Measurements from ENCODE around the gene NADSYN1.
A peak's percentile ranks its signal among the peaks of the same experiment; 100 is the strongest.
"Not testable (repeated sequence)": the region's sequence is repeated elsewhere in the genome, so short reads cannot be mapped to it uniquely, and the experiment has no call there.

Gene NADSYN1

GRCh38 chr11:71453037-71453917 is at the start of gene NADSYN1:
TSS of gene NADSYN1 (plus strand) at chr11:71453203. CDS start at chr11:71453297, 94 bp downstream.
- peak; percentile 95 for DNase-seq (ENCODE audit: low spot score)

GRCh38 chr11:71404209-71404608 is 48.8 kb upstream of the NADSYN1 start:
- no peak for DNase-seq (ENCODE audit: low spot score)

- DNase-seq (ENCODE audit: low spot score), result no peak
Observed at GRCh38 chr11:71406681-71407080, 46.3 kb upstream of the NADSYN1 start.

- no peak for DNase-seq (ENCODE audit: low spot score)
Observed at GRCh38 chr11:71407356-71407755, 45.6 kb upstream of the NADSYN1 start.

- no peak for DNase-seq (ENCODE audit: low spot score)
Observed at GRCh38 chr11:71408826-71409225, 44.2 kb upstream of the NADSYN1 start.

- DNase-seq (ENCODE audit: low spot score), result no peak
Observed at GRCh38 chr11:71410363-71410966, 42.5 kb upstream of the NADSYN1 start.

GRCh38 chr11:71414645-71415044 is 38.4 kb upstream of the NADSYN1 start:
- DNase-seq (ENCODE audit: low spot score), result no peak

- DNase-seq (ENCODE audit: low spot score), result no peak
Observed at GRCh38 chr11:71418643-71419042, 34.4 kb upstream of the NADSYN1 start.

- DNase-seq (ENCODE audit: low spot score), result peak; percentile 7
Observed at GRCh38 chr11:71420455-71421241, 32.4 kb upstream of the NADSYN1 start.

GRCh38 chr11:71421392-71421950 is 31.5 kb upstream of the NADSYN1 start:
- no peak for DNase-seq (ENCODE audit: low spot score)

GRCh38 chr11:71422318-71422717 is 30.7 kb upstream of the NADSYN1 start:
- not testable (repeated sequence) for DNase-seq (ENCODE audit: low spot score)

GRCh38 chr11:71423181-71423790 is 29.7 kb upstream of the NADSYN1 start:
- no peak for DNase-seq (ENCODE audit: low spot score)

- DNase-seq (ENCODE audit: low spot score), result no peak
Observed at GRCh38 chr11:71425409-71425808, 27.6 kb upstream of the NADSYN1 start.

GRCh38 chr11:71425860-71426259 is 27.1 kb upstream of the NADSYN1 start:
- no peak for DNase-seq (ENCODE audit: low spot score)

- no peak for DNase-seq (ENCODE audit: low spot score)
Observed at GRCh38 chr11:71426413-71426812, 26.6 kb upstream of the NADSYN1 start.

- no peak for DNase-seq (ENCODE audit: low spot score)
Observed at GRCh38 chr11:71428861-71429435, 24.1 kb upstream of the NADSYN1 start.

- no peak for DNase-seq (ENCODE audit: low spot score)
Observed at GRCh38 chr11:71429701-71430100, 23.3 kb upstream of the NADSYN1 start.

- DNase-seq (ENCODE audit: low spot score), result no peak
Observed at GRCh38 chr11:71430166-71430565, 22.8 kb upstream of the NADSYN1 start.

- no peak for DNase-seq (ENCODE audit: low spot score)
Observed at GRCh38 chr11:71431271-71431670, 21.7 kb upstream of the NADSYN1 start.

- no peak for DNase-seq (ENCODE audit: low spot score)
Observed at GRCh38 chr11:71432761-71433647, 20.0 kb upstream of the NADSYN1 start.

Measured in activated CD4-positive, alpha-beta T cell treated with anti-CD3 and anti-CD28 coated beads, Interleukin-2, Interleukin-4, amounts not matched to agents 100 ng/mL and 50 ng/mL, durations not matched to agents 16 hours and 8 hours (primary cell).